NCI-H2196 (cell line): ENCODE measurements around the gene HSF2BP.
"Not testable (repeated sequence)": the region's sequence is repeated elsewhere in the genome, so short reads cannot be mapped to it uniquely, and the experiment has no call there.

Experiments used
- DNase-seq: peaks from one replicate; lab custom pipeline; 2025; ENCODE audit not compliant: unreplicated experiment; lab: John Stamatoyannopoulos, UW

Gene HSF2BP

GRCh38 chr21:43687566-43688399 is 28.5 kb upstream of the HSF2BP start:
- DNase-seq, result no peak

- no peak for DNase-seq
Measured at GRCh38 chr21:43686811-43687565, 27.7 kb upstream of the HSF2BP start.

GRCh38 chr21:43684424-43684823 is 25.1 kb upstream of the HSF2BP start:
- DNase-seq, result no peak

GRCh38 chr21:43681650-43682049 is 22.4 kb upstream of the HSF2BP start:
- no peak for DNase-seq

DNA sequence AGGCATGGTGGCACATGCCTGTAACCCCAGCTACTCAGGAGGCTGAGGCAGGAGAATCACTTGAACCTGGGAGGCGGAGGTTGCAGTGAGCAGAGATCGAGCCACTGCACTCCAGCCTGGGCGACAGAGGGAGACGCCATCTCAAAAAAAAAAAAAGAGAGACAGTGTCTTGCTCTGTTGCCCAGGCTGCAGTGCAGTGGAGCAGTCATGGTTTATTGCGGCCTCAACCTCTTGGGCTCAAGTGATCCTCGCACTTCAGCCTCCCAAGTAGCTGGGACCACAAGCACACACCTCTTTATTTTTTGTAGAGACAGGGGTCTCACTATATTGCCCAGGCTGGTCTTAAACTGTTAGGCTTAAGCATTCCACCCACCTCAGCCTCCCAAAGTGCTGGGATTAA is 21.1 kb upstream of the HSF2BP start:
- DNase-seq, result not testable (repeated sequence)

DNA sequence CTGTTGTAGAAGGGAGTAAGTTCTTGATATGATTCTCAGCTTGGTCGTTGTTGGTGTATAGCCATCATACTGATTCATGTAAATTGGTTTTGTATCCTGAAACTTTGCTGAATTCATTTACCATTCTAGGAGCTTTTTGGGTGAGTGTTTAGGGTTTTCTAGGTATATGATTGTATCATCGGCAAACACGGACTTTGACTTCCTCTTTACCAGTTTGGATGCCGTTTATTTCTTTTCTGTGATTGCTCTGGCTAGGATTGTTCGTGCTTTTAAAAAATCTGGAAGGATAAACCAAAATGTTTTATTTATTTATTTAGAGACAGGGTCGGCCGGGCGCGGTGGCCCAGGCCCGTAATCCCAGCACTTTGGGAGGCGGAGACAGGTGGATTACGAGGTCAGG is 20.7 kb upstream of the HSF2BP start:
- DNase-seq, result no peak

GRCh38 chr21:43676391-43676790 is 17.1 kb upstream of the HSF2BP start:
- no peak for DNase-seq

DNA sequence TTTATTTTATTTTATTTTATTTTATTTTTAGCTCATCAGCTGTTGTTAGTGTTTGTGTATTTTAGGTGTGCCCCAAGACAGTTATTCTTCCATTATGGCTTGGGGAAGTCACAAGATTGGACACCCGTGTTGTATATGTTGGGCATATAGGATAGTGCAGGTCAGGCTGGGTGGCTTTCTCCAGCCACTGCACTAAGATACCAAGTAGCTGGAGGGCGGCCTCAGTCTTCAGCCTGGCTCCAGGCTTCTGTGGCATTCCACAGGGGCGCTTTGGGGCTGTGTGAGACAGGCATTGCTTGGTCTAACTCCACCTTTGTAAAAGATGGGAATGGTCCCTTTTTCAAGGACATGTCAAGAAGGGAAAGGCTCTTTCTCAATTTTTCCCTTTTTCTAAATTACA is 16.6 kb upstream of the HSF2BP start:
- DNase-seq, result no peak

- no peak for DNase-seq
Measured at GRCh38 chr21:43669828-43670605, 10.7 kb upstream of the HSF2BP start.

DNA sequence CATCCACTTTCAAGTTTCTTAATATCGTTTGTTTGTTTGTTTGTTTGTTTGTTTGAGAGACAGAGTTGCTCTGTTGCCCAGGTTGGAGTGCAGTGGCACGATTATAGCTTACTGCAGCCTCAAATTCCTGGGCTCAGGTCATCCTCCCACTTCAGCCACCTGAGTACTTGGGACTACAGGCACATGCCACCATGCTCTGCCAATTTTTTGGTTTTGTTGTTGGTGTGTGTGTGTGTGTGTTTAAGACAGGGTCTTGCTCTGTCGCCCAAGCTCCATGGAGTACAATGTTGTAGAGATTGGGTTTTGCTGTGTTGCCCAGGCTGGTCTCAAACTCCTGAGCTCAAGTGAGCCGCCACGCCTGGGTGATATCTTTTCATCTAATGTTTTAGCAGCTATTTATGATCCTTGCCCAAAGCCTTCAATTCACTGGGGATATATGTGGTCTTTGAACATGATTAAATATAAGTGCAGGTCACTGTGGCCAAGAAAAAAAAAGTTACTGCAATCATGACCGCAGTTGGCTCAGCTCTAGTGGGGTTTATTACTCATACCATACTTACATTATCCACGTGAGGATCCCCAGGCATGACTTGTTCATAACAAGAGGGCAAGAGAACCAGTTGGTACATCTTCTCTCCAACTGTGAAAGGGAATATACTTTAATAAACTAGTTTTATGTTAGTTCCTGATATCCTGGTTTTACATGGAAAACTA is 8.1 kb upstream of the HSF2BP start:
- DNase-seq, result no peak

DNA sequence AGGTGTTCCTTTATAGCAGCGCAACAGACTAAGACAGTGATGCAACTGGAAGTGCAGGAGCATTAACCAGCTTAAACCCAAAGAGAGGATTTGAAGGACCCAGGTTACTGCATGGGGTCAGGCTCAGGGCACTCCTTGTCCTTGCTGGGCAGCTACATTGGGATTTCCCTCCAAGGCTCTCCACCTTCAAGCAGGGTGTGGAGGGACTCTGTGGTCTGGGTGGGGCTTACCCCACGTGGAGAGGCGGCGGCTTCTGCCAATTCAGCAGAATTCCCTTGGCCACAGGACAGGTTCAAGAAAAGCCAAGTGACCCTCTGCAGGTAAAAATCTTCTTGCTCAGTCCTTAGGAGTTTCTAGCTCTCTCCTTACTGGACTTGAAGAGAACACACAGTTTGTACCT is 6.6 kb upstream of the HSF2BP start:
- no peak for DNase-seq

DNA sequence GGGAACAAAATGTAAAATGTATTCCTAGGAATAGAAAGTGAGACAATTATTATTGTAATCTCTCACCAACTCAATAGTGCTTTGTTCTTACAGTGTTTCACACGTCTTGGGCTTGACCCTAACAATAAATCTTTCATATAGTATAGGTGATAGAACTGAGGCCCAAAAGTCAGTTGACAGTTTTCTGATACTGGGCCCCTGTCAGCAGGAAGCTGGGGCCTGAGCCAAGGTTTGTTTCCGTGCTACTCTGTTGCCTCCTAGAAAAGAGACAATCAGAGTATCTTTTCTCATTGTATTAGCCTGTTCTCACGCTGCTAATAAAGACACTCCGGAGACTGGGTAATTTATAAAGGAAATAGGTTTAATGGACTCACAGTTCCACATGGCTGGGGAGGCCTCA is 5.1 kb upstream of the HSF2BP start:
- no peak for DNase-seq

DNA sequence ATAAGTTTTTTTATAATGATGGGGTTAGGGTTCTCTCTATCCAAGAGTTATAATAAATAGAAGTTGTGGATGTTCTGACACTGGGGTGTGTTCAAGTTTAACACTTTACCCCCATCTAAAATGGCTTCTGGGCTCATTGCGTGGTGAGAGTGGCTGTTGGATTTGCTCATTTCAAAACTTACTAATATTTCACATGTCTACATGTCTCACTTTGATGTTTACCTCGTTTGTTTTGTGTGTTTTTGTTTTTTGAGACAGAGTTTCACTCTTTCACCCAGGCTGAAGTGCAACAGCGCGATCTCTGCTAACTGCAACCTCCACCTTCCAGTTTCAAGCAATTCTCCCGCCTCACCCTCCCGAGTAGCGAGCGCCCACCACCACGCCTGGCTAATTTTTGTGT is 3.7 kb upstream of the HSF2BP start:
- no peak for DNase-seq

- DNase-seq, result no peak
Measured at GRCh38 chr21:43662286-43662685, 3.0 kb upstream of the HSF2BP start.

GRCh38 chr21:43658769-43659135 is 536 bp downstream of the HSF2BP start:
- DNase-seq, result no peak

DNA sequence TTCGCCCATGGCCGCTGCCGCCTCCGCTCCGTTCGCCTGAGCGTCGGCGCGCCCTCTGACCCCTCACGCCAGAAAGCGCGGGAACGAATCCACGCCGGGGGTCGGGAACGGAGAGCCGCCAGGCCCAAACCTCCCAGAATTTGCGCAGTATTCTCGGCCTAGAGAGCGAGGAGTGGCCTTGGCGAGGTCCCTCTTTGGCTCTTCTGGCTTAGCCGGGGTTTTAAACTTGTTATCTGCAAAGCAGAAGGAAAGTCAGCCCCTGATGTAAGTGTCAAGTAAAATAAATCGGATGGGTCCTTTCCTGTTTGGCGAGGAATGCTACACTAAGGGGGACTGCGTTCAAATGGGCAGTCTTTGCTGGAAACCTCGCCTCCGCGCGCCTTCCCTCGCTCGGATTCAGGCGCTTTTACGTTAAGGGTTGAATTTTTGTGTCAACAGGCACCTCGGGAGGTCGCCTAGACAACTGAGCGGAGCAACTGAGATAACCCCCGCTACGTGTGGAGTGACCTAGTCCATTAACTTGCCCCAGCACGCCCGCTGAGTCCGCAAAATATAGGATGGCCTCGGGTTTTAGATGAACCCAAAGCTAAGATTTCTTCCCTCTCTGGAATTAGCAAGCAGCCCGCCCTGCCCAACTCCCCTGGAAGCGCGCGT is 1.1 kb downstream of the HSF2BP start:
- no peak for DNase-seq

DNA sequence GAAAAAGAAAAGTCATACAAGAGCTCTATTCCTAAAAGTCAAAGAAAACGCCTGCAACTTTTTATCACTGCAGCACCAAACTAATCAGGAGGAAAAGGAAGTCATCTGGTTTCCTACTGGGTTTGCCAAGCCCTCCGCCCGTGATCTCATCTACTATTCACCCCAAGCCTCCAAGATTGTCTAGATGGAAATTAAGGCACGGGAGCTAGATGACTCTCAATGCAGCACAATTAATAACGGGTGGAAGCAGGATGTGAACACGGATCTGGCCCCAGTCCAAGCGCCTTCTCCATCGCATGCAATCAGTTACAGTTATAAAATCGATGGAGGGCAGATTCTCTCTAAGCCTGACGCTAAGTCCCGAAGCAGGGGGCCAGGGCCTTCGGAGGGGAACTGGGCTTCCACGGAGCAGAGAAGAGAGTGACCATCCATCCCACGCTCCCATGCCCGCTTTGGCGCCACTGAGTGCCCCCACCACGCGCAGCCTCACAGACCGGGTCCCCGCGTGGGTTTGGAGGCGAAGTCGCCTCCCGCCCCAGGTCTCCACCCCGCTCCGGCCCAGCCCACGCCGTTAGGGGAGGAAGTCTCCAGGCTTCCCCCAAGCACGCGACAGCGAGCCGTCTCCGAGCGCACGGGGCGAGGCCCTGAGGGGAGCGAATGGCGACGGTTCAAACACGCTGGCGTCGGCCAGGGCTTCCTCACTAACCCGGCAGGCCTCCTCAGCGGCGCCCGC is 1.8 kb downstream of the HSF2BP start:
- DNase-seq, result no peak

DNA sequence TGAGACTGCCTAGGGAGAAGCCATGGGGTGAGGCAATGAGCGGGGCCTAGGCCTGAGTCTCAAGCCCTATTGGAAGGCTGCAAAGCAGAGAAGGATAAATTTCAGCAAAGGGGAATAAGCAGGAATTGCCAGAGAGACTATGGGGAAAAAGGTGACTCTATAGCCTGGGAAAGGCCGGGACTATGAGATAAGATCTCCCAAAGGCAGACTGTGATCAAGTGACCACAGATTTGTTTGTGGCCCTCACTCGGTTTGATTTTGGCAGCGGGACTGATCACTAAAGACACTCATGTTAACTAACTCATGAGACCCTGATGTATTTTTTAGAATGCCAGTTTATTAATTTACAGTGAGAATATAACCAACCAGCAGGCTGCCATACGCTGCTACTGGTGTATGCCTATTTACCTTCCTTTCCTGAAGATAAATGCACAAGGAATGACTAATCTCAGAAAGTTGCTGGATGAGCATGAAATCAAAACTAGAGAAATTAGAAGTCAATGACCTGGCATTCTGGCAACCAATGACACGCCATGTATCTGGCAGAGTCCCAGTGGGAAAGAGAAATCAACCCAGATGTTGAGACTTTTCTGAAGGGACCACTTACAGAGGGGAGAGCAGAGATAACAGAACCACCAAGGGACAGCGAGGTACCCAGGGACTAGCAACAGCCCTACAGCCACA is 4.3 kb downstream of the HSF2BP start:
- no peak for DNase-seq

GRCh38 chr21:43653626-43654025 is 5.7 kb downstream of the HSF2BP start:
- no peak for DNase-seq
